NCI-H1092 (cell line): ENCODE data around the gene ANKRD33B.

ENCODE experiments used
- DNase-seq: peaks from one replicate; lab custom pipeline; 2025; lab: John Stamatoyannopoulos, UW

ANKRD33B gene

DNA sequence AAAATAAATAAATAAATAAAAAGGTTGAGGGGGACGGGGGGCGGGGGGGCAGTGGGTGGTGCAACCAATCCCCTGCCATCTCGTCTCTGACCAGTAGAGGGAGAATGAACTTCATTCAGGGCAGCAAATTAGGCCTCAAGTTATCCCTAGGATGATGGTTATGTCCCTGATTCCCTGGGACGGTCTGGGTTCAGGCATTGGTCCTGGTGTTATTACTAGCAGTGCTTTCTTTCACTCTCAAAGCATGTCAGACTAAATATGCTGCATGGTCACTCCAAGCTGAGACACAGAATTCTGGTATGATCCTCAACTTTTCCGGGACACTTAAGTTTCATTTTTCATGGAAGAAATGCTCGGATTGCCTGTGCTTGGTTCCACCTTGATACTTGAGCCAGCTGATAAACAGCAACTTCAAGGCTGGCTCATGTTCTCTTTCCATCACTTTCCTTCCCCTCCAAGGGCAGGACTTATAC, 137.7 kb downstream of the ANKRD33B start:
- no peak for DNase-seq

DNA sequence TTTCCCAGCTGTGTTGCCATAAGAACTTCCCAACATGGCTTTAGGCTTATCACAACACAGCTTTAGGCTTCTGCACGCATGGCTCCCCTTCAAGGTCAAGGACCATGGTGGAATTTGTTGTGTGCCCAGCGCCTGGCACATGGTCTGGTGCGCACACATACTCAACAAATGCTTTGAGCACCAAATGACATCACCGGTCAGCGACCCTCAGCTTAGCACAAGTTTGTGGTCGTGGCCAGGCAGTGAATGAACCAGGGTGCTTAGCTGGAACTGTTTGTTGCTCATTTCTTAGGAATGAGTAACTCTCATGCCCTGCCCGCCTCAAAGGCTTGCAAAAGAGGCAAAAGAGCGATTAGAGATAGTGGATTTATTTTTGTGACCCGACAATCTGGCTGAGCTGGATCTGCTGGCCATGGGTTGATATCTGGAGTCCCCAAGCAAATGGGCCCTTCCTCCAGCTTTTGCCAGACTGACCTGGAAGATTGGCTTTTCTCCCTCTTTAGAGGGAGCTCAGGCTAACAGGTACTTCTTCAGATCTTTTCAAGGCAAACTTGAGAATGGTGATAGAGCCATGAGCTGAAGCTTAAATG, 138.3 kb downstream of the ANKRD33B start:
- DNase-seq: no peak

DNA sequence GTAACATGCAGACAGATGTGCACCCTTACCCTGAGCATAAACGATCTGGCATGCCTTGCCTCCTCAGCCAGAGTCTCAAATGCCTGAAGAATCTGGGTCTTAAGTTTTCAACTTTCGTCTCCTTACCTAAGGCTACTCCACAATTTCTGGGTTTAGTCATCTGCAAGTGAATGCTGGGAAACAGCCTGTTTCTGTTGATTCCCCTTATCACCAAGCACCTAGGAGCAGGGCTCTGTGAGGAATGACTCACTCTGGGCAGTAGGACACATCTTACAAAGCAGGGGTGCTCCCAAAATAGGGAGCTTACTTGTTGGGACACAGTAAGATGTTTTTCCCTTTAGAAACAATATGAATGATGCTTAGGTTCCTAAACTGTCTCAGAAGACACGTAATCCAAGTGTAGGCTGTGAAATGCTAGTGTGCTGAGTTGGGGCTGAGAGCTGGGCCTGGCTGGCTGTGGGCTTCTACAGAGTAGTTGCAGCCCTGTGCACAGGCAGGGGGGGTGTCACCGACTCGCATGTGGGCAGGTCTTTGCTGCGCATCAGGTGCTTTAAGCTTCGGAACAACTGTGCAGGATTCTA, 139.1 kb downstream of the ANKRD33B start:
- no peak for DNase-seq

DNA sequence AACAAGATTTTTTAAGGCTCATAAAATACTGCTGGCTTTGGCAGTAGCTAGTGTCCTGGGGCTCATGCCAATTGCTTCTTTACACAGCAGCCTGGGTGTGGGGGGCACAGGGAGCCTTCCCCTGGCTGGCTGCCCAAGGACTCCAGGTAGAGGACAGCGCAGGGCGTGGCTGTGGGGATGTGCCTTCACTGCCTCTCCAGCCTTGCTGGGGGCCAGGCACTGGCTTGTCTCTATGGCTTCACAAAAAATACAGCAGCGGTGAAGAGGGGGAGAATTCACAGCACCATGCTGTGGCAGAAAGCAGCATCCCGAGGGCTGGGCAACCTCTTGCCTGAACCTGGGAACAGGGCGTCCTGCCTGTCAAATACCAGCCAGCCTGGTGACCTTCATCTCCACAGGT, 139.8 kb downstream of the ANKRD33B start:
- DNase-seq: peak; percentile 15

DNA sequence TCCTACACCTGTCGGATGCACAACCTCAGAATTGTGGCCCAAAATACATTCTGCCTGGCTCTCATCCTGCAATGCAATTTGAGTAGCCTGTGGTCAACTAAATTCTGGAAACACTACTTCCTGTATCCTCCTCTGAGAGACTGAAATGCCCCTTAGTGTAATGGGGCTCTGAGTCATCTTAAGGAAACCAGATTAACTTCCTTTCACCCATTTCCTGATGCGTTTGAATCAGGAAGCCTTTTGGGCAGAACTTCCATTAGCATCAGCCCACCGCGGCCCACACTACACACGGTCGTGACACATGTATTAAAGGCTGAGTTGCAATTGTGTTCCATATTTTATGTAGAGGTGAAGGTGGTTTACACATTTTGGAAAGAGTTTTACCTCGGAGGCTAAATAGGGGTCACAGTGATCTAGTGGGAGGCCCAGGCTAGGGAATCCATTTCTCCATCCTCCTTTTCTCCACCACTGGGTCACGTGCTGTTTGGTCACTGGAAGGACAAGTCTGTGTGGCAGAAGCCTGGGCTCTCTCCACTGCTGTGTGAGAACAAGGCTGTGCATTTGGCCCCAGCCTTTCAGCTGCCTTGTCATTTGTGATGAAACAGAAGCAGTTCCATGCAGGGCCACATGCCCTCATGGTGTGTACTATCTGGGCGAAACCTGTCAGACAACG, 141.2 kb downstream of the ANKRD33B start:
- no peak for DNase-seq

DNA sequence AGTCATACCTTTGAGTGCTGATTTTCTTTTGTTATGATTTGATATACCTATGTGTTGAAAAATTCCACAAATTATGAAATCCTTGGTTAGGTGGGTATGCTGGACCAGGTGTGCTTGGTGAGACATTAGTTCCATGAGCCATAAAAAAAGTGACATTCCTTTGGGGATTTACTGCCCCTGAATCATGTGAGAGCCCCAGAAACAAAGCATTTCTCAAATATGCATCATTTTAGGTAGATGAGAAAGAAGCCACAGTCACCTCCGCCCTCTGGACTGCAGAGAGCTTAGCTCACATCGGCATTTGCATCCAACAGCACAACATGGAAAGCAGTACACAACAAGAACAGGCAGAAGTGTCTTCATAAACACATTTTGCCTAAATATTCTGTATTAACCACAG, 141.9 kb downstream of the ANKRD33B start:
- DNase-seq: no peak

DNA sequence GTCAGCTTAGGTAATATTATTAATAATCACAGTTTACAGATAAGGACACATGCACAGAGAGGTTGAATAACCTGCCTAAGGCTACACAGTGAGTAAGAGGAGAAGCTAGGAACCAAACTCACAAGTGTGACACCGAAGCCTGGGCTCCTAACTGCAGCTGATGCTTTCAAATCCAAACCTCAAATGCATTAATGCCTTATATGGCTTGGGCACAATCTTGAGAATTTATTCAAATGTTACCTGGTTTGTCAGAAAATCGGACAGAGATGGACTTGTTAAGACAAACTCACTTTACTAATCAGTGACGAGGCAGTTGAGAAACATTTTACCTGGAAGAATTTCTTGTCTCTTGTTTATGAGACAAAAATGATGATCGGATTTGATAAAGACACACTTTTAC, 142.5 kb downstream of the ANKRD33B start:
- no peak for DNase-seq
